ENCODE results near the gene SYNGAP1.
"Not testable (repeated sequence)": the region's sequence is repeated elsewhere in the genome, so short reads cannot be mapped to it uniquely, and the experiment has no call there.

The SYNGAP1 gene

DNA sequence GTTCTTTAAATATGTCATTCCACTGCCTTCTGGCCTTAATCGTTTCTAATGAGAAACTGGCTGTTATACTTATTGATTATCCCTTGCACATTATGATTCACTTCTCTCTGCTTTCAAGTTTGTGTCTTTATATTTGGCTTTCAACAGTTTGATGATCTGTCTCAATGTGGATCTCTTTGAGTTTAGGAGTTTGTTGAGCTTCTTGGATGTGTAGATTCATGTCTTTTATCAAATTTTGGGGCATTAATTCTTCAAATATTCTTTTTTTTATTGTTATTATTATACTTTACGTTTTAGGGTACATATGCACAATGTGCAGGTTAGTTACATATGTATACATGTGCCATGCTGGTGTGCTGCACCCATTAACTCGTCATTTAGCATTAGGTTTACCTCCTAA lies 63.8 kb downstream of the SYNGAP1 start:
- no peak for DNase-seq

DNA sequence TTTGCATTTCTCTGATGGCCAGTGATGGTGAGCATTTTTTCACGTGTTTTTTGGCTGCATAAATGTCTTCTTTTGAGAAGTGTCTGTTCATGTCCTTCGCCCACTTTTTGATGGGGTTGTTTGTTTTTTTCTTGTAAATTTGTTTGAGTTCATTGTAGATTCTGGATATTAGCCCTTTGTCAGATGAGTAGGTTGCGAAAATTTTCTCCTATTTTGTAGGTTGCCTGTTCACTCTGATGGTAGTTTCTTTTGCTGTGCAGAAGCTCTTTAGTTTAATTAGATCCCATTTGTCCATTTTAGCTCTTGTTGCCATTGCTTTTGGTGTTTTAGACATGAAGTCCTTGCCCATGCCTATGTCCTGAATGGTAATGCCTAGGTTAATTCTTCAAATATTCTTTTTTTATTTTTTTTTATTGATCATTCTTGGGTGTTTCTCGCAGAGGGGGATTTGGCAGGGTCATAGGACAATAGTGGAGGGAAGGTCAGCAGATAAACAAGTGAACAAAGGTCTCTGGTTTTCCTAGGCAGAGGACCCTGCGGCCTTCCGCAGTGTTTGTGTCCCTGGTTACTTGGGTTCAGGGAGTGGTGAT lies 64.9 kb downstream of the SYNGAP1 start:
- not testable (repeated sequence) for DNase-seq

DNA sequence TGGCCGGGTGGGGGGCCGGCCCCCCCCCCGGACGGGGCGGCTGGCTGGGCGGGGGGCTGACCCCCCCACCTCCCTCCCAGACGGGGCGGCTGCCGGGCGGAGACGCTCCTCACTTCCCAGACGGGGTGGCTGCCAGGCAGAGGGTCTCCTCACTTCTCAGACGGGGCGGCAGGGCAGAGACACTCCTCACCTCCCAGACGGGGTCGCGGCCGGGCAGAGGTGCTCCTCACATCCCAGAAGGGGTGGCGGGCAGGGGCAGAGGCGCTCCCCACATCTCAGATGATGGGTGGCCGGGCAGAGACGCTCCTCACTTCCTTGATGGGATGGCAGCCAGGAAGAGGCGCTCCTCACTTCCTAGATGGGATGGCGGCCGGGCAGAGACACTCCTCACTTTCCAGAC lies 65.8 kb downstream of the SYNGAP1 start:
- DNase-seq = not testable (repeated sequence)

DNA sequence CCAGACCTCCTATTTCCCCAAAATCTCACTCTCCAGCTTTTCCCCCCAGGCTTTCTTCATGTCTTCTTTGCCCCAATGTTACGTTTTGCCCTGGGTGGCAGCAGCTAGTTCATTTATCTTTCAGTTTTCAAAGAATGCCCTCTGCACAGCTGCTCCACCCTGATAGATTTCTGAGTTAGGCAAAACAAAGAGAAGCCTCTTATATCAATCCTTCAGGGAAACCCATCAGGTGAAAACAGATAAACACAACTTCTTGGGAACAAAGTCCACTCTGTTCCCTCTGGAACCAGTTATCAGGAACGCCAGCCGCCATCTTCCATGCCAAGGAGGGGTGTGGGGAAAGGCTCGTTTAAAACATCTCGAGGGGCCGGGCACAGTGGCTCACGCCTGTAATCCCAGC lies 68.5 kb downstream of the SYNGAP1 start:
- no peak for DNase-seq

DNA sequence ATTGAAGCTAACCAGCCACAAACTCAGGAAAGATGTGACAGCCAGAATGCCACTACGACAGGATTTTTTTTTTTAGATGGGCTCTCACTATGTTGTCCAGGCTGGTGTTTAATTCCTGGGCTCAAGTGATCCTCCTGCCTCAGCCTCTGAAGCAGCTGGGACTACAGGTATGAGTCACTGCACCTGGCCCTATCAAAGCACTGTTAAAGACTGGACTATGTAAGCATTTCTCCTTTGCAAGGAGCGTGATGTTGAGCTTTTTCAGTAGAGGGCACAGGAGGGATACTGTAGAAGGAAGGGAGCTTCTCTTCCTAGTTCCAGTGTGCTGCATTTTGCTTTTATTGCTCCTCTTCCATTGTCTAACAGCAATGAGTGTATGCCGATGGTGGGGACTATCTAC lies 70.3 kb downstream of the SYNGAP1 start:
- no peak for DNase-seq

DNA sequence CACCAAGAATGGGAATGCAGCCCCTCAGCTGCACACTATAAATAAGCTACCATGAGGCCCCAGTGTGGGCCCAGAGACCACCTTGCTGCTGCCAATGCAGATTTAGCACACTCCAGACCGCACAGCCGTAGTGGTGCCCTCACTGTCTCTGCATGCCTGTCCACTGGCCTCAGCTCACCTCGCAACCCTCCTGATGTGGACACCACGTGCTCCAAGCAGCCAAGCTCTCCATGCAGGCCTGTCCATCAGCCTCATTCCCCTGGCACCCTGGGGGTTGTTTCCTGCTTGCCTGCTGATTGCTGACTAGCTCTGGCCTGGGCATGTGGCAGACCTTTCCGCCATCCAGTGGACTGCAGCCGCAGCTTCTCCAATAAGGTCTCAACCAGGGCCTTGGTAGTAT lies 70.8 kb downstream of the SYNGAP1 start:
- no peak for DNase-seq

DNA sequence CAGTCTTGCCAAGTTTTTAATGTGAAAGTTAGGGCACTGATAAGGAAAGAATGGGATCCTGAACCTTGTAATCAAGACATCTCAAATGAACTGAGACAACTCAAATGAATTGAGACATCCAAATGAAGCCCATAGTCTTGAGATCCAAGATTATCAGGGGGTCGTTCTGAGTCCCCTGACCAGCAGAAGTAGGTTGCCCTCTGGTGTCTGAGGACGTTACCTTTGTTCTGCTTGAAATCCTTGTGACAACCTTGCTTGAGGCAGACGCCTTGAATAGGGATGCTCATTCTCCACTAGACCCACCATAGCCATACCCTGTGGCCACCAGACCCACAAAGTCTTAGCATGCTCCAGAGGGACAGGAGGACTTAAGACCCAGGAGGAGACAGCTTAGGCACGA lies 72.2 kb downstream of the SYNGAP1 start:
- DNase-seq = no peak

DNA sequence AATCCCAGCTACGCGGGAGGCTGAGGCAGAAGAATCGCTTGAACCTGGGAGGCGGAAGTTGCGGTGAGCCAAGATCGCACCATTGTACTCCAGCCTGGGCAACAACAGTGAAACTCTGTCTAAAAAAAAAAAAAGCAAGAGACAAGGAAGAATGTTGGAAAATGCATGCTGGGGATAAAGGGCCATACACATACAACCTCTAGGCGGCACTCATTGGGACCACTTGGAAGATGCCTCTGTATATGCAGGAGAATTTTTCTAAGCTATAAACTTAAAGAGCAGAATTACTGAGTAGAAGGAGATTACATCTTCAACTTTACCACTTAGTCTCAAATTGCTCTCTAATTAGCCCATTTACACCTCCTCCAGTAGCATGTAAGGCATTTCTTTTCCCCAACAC lies 77.3 kb downstream of the SYNGAP1 start:
- no peak for DNase-seq

DNA sequence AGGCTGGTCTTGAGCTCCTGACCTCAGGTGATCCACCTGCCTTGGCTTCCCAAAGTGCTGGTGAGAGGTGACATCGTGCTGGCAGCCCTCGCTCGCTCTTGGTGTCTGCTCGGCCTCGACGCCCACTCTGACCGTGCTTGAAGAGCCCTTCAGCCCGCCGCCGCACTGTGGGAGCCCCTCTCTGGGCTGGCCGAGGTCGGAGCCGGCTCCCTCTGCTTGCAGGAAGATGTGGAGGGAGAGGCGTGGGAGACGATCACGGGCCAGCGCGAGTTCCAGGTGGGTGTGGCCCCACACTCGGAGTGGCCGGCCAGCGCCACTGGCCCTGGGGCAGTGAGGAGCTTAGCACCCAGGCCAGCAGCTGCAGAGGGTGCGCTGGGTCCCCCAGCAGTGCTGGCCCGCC lies 82.6 kb downstream of the SYNGAP1 start:
- DNase-seq = no peak

DNA sequence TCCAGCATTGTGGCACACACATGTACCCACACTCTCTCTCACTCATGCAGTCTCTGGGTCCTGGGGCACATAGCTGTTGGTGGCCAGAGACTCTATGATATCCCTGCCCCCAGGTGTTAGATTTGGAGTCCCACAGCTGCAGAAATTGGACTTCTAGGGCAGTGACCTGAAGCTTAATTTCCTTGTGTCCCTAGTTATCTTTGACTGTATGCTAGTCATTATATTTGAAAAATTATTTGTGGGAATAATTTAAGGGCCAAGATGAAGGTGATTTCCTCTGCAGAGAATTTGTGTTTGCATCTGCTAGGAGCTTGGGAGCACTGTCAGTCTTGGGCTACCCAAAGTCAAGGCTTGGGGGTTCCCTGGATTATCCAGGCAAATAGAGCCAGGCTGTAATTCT lies 84.6 kb downstream of the SYNGAP1 start:
- no peak for DNase-seq
